GM15510 (cell line): ENCODE measurements around the gene INAVA.

Experiments used
- POLR2A ChIP-seq: IDR thresholded peaks from 3 replicates; pipeline ENCODE4 v1.6.1; 2011; ENCODE audit warnings: borderline replicate concordance; ENCODE audit not compliant: insufficient read length; ENCODE audit errors: extremely low read depth

Gene INAVA

GRCh38 chr1:200919386-200919785, 24.7 kb downstream of the INAVA start:
- TF ChIP-seq POLR2A: no peak

GRCh38 chr1:200921571-200922110, 26.9 kb downstream of the INAVA start:
- no peak for TF ChIP-seq POLR2A

- no peak for TF ChIP-seq POLR2A
Observed at GRCh38 chr1:200922406-200922805, 27.7 kb downstream of the INAVA start.

- no peak for TF ChIP-seq POLR2A
Observed at GRCh38 chr1:200923601-200924000, 28.9 kb downstream of the INAVA start.

GRCh38 chr1:200925831-200926230, 31.1 kb downstream of the INAVA start:
- TF ChIP-seq POLR2A: no peak

- no peak for TF ChIP-seq POLR2A
Observed at GRCh38 chr1:200929530-200930278, 35.0 kb downstream of the INAVA start.

GRCh38 chr1:200931776-200932175, 37.1 kb downstream of the INAVA start:
- TF ChIP-seq POLR2A: no peak

- no peak for TF ChIP-seq POLR2A
Observed at GRCh38 chr1:200934676-200935245, 40.1 kb downstream of the INAVA start.

GRCh38 chr1:200938955-200939354, 44.3 kb downstream of the INAVA start:
- no peak for TF ChIP-seq POLR2A

GRCh38 chr1:200945111-200945510, 50.4 kb downstream of the INAVA start:
- TF ChIP-seq POLR2A: no peak

- TF ChIP-seq POLR2A: no peak
Observed at GRCh38 chr1:200947059-200947566, 52.4 kb downstream of the INAVA start.

- TF ChIP-seq POLR2A: no peak
Observed at GRCh38 chr1:200949626-200950025, 54.9 kb downstream of the INAVA start.

- no peak for TF ChIP-seq POLR2A
Observed at GRCh38 chr1:200951016-200951415, 56.3 kb downstream of the INAVA start.

GRCh38 chr1:200954434-200954833, 59.7 kb downstream of the INAVA start:
- no peak for TF ChIP-seq POLR2A

GRCh38 chr1:200958597-200958996, 63.9 kb downstream of the INAVA start:
- TF ChIP-seq POLR2A: no peak
